Measurements from ENCODE around the gene CES4A.

CES4A gene

DNA sequence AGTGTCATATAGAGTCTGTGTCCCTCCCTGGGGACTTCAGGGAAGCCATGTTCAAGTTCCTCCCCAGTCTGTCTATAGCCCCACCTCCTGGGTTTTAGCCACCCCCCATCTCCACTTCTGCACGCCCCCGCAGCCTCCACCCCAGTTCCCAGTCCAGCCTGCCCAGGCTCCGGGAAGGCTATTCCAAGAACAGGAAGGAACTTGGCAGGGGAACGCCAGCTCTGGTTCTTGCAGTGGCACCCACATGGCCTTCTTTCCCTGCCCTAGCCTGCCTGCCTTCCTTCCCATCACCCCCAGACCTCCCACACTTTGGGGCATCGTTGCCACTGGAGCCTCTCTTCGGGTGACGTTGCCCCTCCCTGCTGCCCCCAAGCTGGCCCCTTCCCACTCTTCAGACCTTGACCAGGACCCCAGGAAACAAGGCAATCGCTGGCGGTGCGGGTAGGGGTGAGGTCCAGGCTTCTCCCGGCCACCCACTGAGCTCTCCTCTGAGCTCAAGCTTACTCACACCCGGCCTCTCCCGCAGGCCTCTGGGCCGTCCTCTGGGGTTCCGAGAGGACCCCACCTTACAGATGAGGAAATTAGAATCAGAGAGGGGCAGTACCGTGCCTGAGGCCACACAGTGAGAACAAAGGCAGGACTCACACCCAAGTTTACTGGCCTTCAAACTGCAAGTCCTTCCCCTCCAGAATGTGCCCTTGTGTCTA is 9.2 kb upstream of the CES4A start:
- no peak for TF ChIP-seq ZFP30 (CRISPR knock-in tag; IDR thresholded peaks at IDR 0.05)
- TF ChIP-seq, protein P1, sequence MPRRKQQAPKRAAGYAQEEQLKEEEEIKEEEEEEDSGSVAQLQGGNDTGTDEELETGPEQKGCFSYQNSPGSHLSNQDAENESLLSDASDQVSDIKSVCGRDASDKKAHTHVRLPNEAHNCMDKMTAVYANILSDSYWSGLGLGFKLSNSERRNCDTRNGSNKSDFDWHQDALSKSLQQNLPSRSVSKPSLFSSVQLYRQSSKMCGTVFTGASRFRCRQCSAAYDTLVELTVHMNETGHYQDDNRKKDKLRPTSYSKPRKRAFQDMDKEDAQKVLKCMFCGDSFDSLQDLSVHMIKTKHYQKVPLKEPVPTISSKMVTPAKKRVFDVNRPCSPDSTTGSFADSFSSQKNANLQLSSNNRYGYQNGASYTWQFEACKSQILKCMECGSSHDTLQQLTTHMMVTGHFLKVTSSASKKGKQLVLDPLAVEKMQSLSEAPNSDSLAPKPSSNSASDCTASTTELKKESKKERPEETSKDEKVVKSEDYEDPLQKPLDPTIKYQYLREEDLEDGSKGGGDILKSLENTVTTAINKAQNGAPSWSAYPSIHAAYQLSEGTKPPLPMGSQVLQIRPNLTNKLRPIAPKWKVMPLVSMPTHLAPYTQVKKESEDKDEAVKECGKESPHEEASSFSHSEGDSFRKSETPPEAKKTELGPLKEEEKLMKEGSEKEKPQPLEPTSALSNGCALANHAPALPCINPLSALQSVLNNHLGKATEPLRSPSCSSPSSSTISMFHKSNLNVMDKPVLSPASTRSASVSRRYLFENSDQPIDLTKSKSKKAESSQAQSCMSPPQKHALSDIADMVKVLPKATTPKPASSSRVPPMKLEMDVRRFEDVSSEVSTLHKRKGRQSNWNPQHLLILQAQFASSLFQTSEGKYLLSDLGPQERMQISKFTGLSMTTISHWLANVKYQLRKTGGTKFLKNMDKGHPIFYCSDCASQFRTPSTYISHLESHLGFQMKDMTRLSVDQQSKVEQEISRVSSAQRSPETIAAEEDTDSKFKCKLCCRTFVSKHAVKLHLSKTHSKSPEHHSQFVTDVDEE (CRISPR knock-in tag; IDR thresholded peaks at IDR 0.05): no peak
- no peak for TF ChIP-seq BACH2 (CRISPR knock-in tag; IDR thresholded peaks at IDR 0.05; ENCODE audit: borderline replicate concordance)
- ATAC-seq: no peak

DNA sequence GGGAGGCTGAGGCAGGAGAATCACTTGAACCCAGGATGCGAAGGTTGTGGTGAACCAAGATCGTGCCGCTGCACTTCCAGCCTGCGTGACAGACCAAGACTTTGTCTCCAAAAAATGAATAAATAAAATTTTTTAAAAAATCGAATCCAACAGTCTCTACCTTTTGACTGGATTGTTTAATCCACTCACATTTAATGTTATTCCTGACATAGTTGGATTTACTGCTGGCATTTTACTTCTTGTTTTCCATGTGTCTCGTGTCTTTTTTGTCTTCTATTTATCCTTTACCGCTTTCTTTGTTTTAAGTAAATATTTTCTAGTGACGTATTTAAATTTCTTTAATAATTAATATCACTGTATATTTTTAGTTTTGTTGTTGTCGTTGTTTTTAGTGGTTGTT is 5.4 kb upstream of the CES4A start:
- no peak for TF ChIP-seq OSR1 (CRISPR knock-in tag; IDR thresholded peaks at IDR 0.05)
- TF ChIP-seq ISL1 (CRISPR knock-in tag; IDR thresholded peaks at IDR 0.05): no peak
- no peak for TF ChIP-seq GLIS3 (CRISPR knock-in tag; IDR thresholded peaks at IDR 0.05)
- TF ChIP-seq, protein P2, sequence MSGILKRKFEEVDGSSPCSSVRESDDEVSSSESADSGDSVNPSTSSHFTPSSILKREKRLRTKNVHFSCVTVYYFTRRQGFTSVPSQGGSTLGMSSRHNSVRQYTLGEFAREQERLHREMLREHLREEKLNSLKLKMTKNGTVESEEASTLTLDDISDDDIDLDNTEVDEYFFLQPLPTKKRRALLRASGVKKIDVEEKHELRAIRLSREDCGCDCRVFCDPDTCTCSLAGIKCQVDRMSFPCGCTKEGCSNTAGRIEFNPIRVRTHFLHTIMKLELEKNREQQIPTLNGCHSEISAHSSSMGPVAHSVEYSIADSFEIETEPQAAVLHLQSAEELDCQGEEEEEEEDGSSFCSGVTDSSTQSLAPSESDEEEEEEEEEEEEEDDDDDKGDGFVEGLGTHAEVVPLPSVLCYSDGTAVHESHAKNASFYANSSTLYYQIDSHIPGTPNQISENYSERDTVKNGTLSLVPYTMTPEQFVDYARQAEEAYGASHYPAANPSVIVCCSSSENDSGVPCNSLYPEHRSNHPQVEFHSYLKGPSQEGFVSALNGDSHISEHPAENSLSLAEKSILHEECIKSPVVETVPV (CRISPR knock-in tag; IDR thresholded peaks at IDR 0.05): no peak
- no peak for TF ChIP-seq TOX (CRISPR knock-in tag; IDR thresholded peaks at IDR 0.05; ENCODE audit: borderline replicate concordance)
- no peak for TF ChIP-seq ZFP30 (CRISPR knock-in tag; IDR thresholded peaks at IDR 0.05)
- TF ChIP-seq, protein P3, sequence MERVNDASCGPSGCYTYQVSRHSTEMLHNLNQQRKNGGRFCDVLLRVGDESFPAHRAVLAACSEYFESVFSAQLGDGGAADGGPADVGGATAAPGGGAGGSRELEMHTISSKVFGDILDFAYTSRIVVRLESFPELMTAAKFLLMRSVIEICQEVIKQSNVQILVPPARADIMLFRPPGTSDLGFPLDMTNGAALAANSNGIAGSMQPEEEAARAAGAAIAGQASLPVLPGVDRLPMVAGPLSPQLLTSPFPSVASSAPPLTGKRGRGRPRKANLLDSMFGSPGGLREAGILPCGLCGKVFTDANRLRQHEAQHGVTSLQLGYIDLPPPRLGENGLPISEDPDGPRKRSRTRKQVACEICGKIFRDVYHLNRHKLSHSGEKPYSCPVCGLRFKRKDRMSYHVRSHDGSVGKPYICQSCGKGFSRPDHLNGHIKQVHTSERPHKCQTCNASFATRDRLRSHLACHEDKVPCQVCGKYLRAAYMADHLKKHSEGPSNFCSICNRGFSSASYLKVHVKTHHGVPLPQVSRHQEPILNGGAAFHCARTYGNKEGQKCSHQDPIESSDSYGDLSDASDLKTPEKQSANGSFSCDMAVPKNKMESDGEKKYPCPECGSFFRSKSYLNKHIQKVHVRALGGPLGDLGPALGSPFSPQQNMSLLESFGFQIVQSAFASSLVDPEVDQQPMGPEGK (CRISPR knock-in tag; IDR thresholded peaks at IDR 0.05; ENCODE audit: borderline replicate concordance): no peak
- TF ChIP-seq ARNTL (CRISPR knock-in tag; IDR thresholded peaks at IDR 0.05; ENCODE audit: borderline replicate concordance, low read depth): no peak
- no peak for TF ChIP-seq ESRRG (CRISPR knock-in tag; IDR thresholded peaks at IDR 0.05)
- no peak for TF ChIP-seq RARB (CRISPR knock-in tag; IDR thresholded peaks at IDR 0.05)
- TF ChIP-seq, protein P1 (CRISPR knock-in tag; IDR thresholded peaks at IDR 0.05): no peak
- TF ChIP-seq ZFP3 (CRISPR knock-in tag; IDR thresholded peaks at IDR 0.05): no peak
- no peak for TF ChIP-seq ZNF70 (CRISPR knock-in tag; IDR thresholded peaks at IDR 0.05)
- TF ChIP-seq CSDC2 (CRISPR knock-in tag; IDR thresholded peaks at IDR 0.05): no peak
- no peak for TF ChIP-seq TCF4 (CRISPR knock-in tag; IDR thresholded peaks at IDR 0.05; ENCODE audit: borderline replicate concordance)
- TF ChIP-seq PPARA (CRISPR knock-in tag; IDR thresholded peaks at IDR 0.05; ENCODE audit: borderline replicate concordance): no peak
- TF ChIP-seq SNAI2 (CRISPR knock-in tag; IDR thresholded peaks at IDR 0.05): no peak
- TF ChIP-seq, protein P4, sequence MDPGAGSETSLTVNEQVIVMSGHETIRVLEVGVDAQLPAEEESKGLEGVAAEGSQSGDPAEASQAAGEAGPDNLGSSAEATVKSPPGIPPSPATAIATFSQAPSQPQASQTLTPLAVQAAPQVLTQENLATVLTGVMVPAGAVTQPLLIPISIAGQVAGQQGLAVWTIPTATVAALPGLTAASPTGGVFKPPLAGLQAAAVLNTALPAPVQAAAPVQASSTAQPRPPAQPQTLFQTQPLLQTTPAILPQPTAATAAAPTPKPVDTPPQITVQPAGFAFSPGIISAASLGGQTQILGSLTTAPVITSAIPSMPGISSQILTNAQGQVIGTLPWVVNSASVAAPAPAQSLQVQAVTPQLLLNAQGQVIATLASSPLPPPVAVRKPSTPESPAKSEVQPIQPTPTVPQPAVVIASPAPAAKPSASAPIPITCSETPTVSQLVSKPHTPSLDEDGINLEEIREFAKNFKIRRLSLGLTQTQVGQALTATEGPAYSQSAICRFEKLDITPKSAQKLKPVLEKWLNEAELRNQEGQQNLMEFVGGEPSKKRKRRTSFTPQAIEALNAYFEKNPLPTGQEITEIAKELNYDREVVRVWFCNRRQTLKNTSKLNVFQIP (CRISPR knock-in tag; IDR thresholded peaks at IDR 0.05; ENCODE audit: borderline replicate concordance, low read depth): no peak
- TF ChIP-seq BACH2 (CRISPR knock-in tag; IDR thresholded peaks at IDR 0.05; ENCODE audit: borderline replicate concordance): no peak
- TF ChIP-seq, protein P5, sequence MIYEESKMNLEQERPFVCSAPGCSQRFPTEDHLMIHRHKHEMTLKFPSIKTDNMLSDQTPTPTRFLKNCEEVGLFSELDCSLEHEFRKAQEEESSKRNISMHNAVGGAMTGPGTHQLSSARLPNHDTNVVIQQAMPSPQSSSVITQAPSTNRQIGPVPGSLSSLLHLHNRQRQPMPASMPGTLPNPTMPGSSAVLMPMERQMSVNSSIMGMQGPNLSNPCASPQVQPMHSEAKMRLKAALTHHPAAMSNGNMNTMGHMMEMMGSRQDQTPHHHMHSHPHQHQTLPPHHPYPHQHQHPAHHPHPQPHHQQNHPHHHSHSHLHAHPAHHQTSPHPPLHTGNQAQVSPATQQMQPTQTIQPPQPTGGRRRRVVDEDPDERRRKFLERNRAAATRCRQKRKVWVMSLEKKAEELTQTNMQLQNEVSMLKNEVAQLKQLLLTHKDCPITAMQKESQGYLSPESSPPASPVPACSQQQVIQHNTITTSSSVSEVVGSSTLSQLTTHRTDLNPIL (CRISPR knock-in tag; IDR thresholded peaks at IDR 0.05; ENCODE audit: low read depth): no peak
- no peak for ATAC-seq
